NCI-H2196 treated with DMSO at 0.1 percent for 48 hours (cell line): ENCODE data around the gene SYNGAP1.
"Not testable (repeated sequence)": the region's sequence is repeated elsewhere in the genome, so short reads cannot be mapped to it uniquely, and the experiment has no call there.

Experiments used
- DNase-seq: peaks from one replicate; lab custom pipeline; 2025; ENCODE audit not compliant: unreplicated experiment; lab: John Stamatoyannopoulos, UW

The SYNGAP1 gene

GRCh38 chr6:33399881-33400280, 20.0 kb upstream of the SYNGAP1 start:
- DNase-seq = not testable (repeated sequence)

GRCh38 chr6:33404884-33405283, 15.0 kb upstream of the SYNGAP1 start:
- no peak for DNase-seq

- DNase-seq = no peak
Observed at GRCh38 chr6:33405386-33405940, 14.4 kb upstream of the SYNGAP1 start.

- no peak for DNase-seq
Observed at GRCh38 chr6:33406126-33406525, 13.7 kb upstream of the SYNGAP1 start.

- no peak for DNase-seq
Observed at GRCh38 chr6:33407132-33407718, 12.6 kb upstream of the SYNGAP1 start.

- DNase-seq = peak; percentile 96
Observed at GRCh38 chr6:33410050-33410710, 9.7 kb upstream of the SYNGAP1 start.

GRCh38 chr6:33410711-33411631, 8.9 kb upstream of the SYNGAP1 start, which contains the start of gene PHF1:
PHF1 (plus strand) TSS chr6:33411014; CDS start chr6:33412264, 1,250 bp downstream.
- DNase-seq = no peak

GRCh38 chr6:33411632-33412005, 8.2 kb upstream of the SYNGAP1 start:
- no peak for DNase-seq

GRCh38 chr6:33412140-33413009, 7.5 kb upstream of the SYNGAP1 start:
- DNase-seq = no peak

- no peak for DNase-seq
Observed at GRCh38 chr6:33413241-33414120, 6.4 kb upstream of the SYNGAP1 start.

GRCh38 chr6:33414592-33415271, 5.1 kb upstream of the SYNGAP1 start:
- no peak for DNase-seq

GRCh38 chr6:33415831-33416230, 4.0 kb upstream of the SYNGAP1 start:
- no peak for DNase-seq

GRCh38 chr6:33416386-33417127, 3.3 kb upstream of the SYNGAP1 start:
- no peak for DNase-seq

- DNase-seq = no peak
Observed at GRCh38 chr6:33417128-33417902, 2.5 kb upstream of the SYNGAP1 start.

GRCh38 chr6:33417903-33418689, 1.8 kb upstream of the SYNGAP1 start, which contains the start of gene CUTA:
CUTA (minus strand) TSS chr6:33418107; CDS start chr6:33418000, 107 bp downstream.
- peak; percentile 99 for DNase-seq

- no peak for DNase-seq
Observed at GRCh38 chr6:33418690-33419291, 1.1 kb upstream of the SYNGAP1 start.
